ENCODE results near the gene XDH.

DNA sequence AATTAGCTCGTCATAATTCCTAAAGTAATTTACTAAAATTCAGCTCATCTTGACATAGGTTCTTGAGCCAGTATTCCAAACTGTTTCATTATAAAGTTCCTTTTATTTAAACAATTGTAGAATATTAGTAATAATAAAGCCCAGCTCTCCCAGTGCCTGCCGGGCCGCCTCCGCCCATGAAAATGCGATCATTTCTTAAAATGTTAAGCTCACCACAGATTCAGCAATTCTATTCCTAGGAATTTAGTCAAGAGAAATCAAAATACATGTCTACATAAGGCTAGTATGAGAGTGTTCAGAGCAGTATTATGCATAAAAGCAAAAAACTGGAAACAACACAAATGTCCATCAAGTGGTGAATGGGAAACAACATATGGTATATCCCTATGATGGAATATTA is 52.0 kb downstream of the XDH start:
- TF ChIP-seq EZH2 (IDR thresholded peaks at IDR 0.05; ENCODE audit: insufficient read depth, poor library complexity, severe bottlenecking), result no peak
- TF ChIP-seq EZH2phosphoT487 (IDR thresholded peaks at IDR 0.05; ENCODE audit: insufficient read depth, low read depth), result no peak

All from GM23248 (cell line).